Left lung (tissue), 10 donors: ENCODE results near the gene GLRA1. TPM values are rescaled to one million over a fixed set of nuclear protein-coding genes. Genes with fewer than 3 reads are reported as not detected.
A peak's percentile ranks its signal among the peaks of the same experiment; 100 is the strongest.

Experiments used
- ATAC-seq: fragments of 200-7000 bp; cut with Tn5 transposase; one replicate; pipeline ENCODE4 v1.9.1; 2020; ENCODE audit warnings: moderate library complexity
- DNase-seq, 4 donors: peaks; one replicate each; pipeline ENCODE4 v3.0.0-alpha.2; 2013 to 2020
- H3K27ac ChIP-seq, 2 donors: fragments of 200-600 bp; sonication (generic) in 1 of 2; one replicate each; pipeline versions ENCODE4 v1.5.0 to v1.8.0; 2020 to 2021
- H3K27me3 ChIP-seq, 2 donors: fragments of 200-600 bp; sonication (generic) in 1 of 2; one replicate each; pipeline versions ENCODE4 v1.5.0 to v1.8.0; 2020 to 2021
- H3K36me3 ChIP-seq, 2 donors: fragments of 200-600 bp; sonication (generic) in 1 of 2; one replicate each; pipeline versions ENCODE4 v1.5.0 to v1.8.0; 2020 to 2021
- H3K4me1 ChIP-seq, 2 donors: fragments of 200-600 bp; one replicate each; pipeline ENCODE4 v1.8.0; 2021
- H3K4me3 ChIP-seq, 2 donors: fragments of 200-600 bp; sonication (generic) in 1 of 2; one replicate each; pipeline versions ENCODE4 v1.5.0 to v1.8.0; 2020 to 2021; ENCODE audit warnings: mild to moderate bottlenecking in 1 of 2
- H3K9me3 ChIP-seq, 2 donors: fragments of 200-600 bp; sonication (generic) in 1 of 2; one replicate each; pipeline versions ENCODE4 v1.5.0 to v1.8.0; 2020 to 2021
- intact Hi-C, 2 donors: fragments of 100-400 bp; cut with DNase I; formaldehyde crosslinking; loops; one replicate each; pipeline versions ENCODE4 v1.11.2 to v1.14.2; 2022
- polyA plus RNA-seq, 6 donors: library from polyadenylated mRNA; unstranded; fragments of 120-200 nt; gene quantifications; one replicate each; pipeline ENCODE4 v1.2.1, GENCODE V29; 2013; ENCODE audit not compliant: insufficient read length in 6 of 6
- total RNA-seq, 2 donors: library from RNA; stranded (reverse); fragmentation: NEBNext Ultra II Directional; extraction: Animal tissue kit (Norgen Biotek cat#: 25700); gene quantifications; one replicate each; pipeline ENCODE4 v1.2.1, GENCODE V29; 2021
- TF ChIP-seq, protein P1 (sequence below), 2 donors: fragments of 200-600 bp; sonication (generic) in 1 of 2; IDR thresholded peaks; one replicate each; pipeline versions ENCODE4 v1.5.0 to v1.8.0; 2021; ENCODE audit warnings: antibody characterized with exemption in 2 of 2
- donor health status: DM: no; HTN: yes; CAD: no.
- donor health status: DM: no; HTN: no; CAD: no.

Gene GLRA1
- total and polyA plus RNA-seq, 8 donors, result 0.08 to 0.10 TPM; not detected in 6

DNA sequence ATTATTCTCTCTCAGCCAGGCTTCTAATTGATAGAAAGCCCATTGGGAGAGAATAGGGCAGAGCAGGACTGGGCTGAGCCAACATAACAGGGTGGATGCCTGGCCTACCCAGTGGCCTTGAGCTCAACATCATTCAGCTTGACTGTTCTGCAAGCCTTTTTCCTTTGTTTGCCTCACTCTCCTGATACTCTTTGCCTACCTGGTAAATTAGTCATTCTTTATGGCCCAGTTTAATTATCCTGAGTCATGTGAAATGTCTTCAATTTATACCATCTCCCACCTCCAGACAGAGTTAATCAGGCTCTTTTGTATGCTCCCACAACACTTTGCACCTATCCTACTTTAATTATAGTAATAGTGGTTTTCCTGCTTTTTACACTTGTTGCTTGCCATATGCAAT lies 13.6 kb downstream of the GLRA1 start:
- H3K4me1 ChIP-seq, result no peaks in the 10 kb centered on the region
- intact Hi-C loops, result no loop called here
- H3K27ac ChIP-seq, result no peak overlapping the region
- TF ChIP-seq, protein P1, sequence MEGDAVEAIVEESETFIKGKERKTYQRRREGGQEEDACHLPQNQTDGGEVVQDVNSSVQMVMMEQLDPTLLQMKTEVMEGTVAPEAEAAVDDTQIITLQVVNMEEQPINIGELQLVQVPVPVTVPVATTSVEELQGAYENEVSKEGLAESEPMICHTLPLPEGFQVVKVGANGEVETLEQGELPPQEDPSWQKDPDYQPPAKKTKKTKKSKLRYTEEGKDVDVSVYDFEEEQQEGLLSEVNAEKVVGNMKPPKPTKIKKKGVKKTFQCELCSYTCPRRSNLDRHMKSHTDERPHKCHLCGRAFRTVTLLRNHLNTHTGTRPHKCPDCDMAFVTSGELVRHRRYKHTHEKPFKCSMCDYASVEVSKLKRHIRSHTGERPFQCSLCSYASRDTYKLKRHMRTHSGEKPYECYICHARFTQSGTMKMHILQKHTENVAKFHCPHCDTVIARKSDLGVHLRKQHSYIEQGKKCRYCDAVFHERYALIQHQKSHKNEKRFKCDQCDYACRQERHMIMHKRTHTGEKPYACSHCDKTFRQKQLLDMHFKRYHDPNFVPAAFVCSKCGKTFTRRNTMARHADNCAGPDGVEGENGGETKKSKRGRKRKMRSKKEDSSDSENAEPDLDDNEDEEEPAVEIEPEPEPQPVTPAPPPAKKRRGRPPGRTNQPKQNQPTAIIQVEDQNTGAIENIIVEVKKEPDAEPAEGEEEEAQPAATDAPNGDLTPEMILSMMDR (IDR thresholded peaks at IDR 0.05), result no peak
- no peaks in the 10 kb centered on the region for H3K36me3 ChIP-seq
- H3K4me3 ChIP-seq, result no peak overlapping the region
- ATAC-seq, result no peak
- no peaks in the 10 kb centered on the region for H3K27me3 ChIP-seq
- no peaks in the 10 kb centered on the region for H3K9me3 ChIP-seq
- DNase-seq, result no peak

DNA sequence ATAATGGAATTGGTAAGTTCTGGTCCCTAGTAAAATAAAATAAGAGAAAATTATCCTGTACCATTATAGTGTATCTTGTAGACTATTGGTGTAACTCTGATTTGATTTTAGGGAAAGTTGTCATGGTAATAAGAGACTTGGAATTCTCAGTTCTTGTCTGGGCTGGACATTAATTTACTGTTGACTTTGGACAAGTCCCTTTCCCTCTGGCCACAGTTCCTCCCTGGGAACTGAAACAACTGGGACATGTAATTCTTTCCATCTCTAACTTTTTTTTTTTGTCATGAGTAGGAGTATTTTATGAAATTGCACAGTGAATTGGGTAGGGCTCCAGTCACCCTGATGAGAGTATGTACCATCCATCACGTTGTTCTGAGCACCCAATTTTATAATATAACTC lies 15.0 kb downstream of the GLRA1 start:
- TF ChIP-seq, protein P1 (IDR thresholded peaks at IDR 0.05), result no peak
- H3K4me3 ChIP-seq, result no peak overlapping the region
- no peaks in the 10 kb centered on the region for H3K9me3 ChIP-seq
- intact Hi-C loops, result no loop called here
- H3K36me3 ChIP-seq, result no peaks in the 10 kb centered on the region
- no peaks in the 10 kb centered on the region for H3K4me1 ChIP-seq
- H3K27me3 ChIP-seq, result no peaks in the 10 kb centered on the region
- DNase-seq (no peak), ATAC-seq (no peak)
- no peak overlapping the region for H3K27ac ChIP-seq

DNA sequence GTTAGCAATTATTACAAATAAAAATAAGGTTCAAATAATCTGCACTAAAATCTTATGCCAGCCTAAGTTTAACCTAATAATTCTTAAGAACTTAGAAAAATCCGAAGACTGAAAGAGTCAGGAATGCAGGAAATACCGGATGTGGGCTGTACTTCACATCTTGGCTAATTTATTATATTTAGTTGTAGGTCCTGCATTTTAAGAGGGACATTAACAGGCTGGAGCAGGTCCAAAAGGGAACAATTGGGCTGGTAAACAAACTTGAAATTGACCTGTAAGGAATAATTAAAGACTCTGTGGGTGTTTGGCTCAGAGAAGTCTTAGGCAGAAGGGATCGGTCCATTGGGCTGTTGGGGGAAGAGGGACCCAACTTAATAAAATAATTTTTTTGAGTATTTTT lies 18.4 kb downstream of the GLRA1 start:
- Histone ChIP-seq H3K4me1 (no peaks in the 10 kb centered on the region), H3K9me3 (no peaks in the 10 kb centered on the region), H3K27ac (no peak overlapping the region), H3K27me3 (peaks cover 0 to 4% of the 10 kb centered on the region in 2 donors), H3K4me3 (no peak overlapping the region), H3K36me3 (no peaks in the 10 kb centered on the region)
- DNase-seq, result no peak
- intact Hi-C loops, result no loop called here
- TF ChIP-seq, protein P1 (IDR thresholded peaks at IDR 0.05), result no peak
- ATAC-seq, result no peak

DNA sequence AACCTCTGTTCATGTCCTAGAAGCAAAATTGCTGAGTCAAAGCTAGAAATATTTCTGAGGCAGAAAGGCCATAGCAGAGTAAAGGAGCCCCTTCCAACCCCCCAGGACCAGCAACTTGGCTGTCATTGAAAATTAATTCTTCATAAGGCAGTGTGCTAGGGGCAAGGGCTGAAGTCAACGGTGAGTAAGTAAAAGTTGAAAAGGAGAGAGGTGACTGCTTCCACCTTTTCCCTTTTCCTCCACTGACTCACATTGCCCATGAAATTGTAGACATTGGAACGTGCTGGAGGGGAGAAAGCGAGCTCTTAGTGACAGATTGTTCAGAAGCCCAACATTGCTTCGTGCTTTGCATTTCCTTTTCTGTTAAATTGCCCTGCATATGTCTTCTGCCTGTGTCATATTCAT lies 19.1 kb downstream of the GLRA1 start:
- H3K4me1 ChIP-seq, result no peaks in the 10 kb centered on the region
- H3K27me3 ChIP-seq, result peaks cover 0 to 4% of the 10 kb centered on the region in 2 donors
- intact Hi-C loops, result no loop called here
- H3K27ac ChIP-seq, result no peak overlapping the region
- no peak overlapping the region for H3K4me3 ChIP-seq
- TF ChIP-seq, protein P1 (IDR thresholded peaks at IDR 0.05), result no peak
- ATAC-seq (no peak), DNase-seq (no peak)
- H3K36me3 ChIP-seq, result no peaks in the 10 kb centered on the region
- no peaks in the 10 kb centered on the region for H3K9me3 ChIP-seq

DNA sequence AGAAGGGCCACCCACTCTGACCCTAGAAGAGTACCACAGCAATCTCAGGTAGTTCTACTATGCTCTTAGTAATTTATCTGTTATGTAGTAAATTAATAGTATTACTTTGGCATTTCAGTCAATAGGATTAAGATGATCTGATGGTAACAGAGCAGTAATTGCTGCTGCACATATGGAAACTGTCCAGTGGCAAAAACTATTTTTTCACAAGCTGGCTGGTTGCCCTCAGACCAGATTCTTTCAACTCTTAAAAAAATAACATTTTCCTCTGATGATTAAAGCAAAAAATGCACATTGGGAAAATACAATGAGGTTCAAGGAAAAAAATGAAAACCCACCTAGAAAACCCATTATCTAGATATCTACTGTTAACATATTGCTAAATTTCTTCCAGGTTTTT lies 19.7 kb downstream of the GLRA1 start:
- peak in 2 of 4 donors; percentile 53 to 57 for DNase-seq
- Histone ChIP-seq H3K36me3 (no peaks in the 10 kb centered on the region), H3K27me3 (peaks cover 0 to 4% of the 10 kb centered on the region in 2 donors), H3K4me3 (no peak overlapping the region), H3K9me3 (no peaks in the 10 kb centered on the region), H3K4me1 (no peaks in the 10 kb centered on the region), H3K27ac (no peak overlapping the region)
- intact Hi-C loops, result no loop called here
- no peak for ATAC-seq
- TF ChIP-seq, protein P1 (IDR thresholded peaks at IDR 0.05), result no peak
